Spinal cord (tissue), 10 donors: Measurements from ENCODE around the gene KLF9. TPM values are rescaled to one million over a fixed set of nuclear protein-coding genes. Genes with fewer than 3 reads are reported as not detected.
A peak's percentile ranks its signal among the peaks of the same experiment; 100 is the strongest.

Experiments
- DNase-seq, 6 donors: peaks; one replicate each; pipeline versions ENCODE4 v3.0.0 to v3.0.0-alpha.2; 2013 to 2015; ENCODE audit warnings: low spot score in 6 of 6, low read depth in 4 of 6
- H3K27ac ChIP-seq: one replicate; pipeline ENCODE4 v1.5.1; 2013; ENCODE audit warnings: low read depth, low read length, control low read depth
- H3K27me3 ChIP-seq: one replicate; pipeline ENCODE4 v1.6.1; 2013; ENCODE audit warnings: low read length; ENCODE audit not compliant: control insufficient read depth, insufficient read depth
- H3K36me3 ChIP-seq: one replicate; pipeline ENCODE4 v1.6.1; 2013; ENCODE audit warnings: low read length; ENCODE audit not compliant: control insufficient read depth, insufficient read depth
- H3K4me1 ChIP-seq: one replicate; pipeline ENCODE4 v1.6.1; 2013; ENCODE audit warnings: low read length; ENCODE audit not compliant: control insufficient read depth, insufficient read depth
- H3K4me3 ChIP-seq: one replicate; pipeline ENCODE4 v1.5.1; 2013; ENCODE audit warnings: low read depth, low read length, control low read depth
- H3K9me3 ChIP-seq: one replicate; pipeline ENCODE4 v1.6.1; 2013; ENCODE audit warnings: low read length; ENCODE audit not compliant: control insufficient read depth, insufficient read depth
- WGBS: methylation state at CpG from one replicate; pipeline ENCODE4 v1.1.5; 2013; ENCODE audit warnings: missing lambda C conversion rate; ENCODE audit not compliant: insufficient coverage; 5-methylcytosine and 5-hydroxymethylcytosine counted together
- long read RNA-seq, 4 donors: transcript quantifications; one replicate each; lab custom pipeline, GENCODE V29; 2026
- polyA plus RNA-seq, 2 donors: library from polyadenylated mRNA; unstranded; fragments of 120-200 nt; gene quantifications; one replicate each; pipeline ENCODE4 v1.2.1, GENCODE V29; 2013; ENCODE audit not compliant: insufficient read length in 2 of 2
- total RNA-seq, 2 donors: library from RNA; depleted of rRNA in 1 of 2; stranded (reverse); fragments of 120-200 nt in 1 of 2; fragments of >200 nt in 1 of 2; gene quantifications; one replicate each; pipeline versions ENCODE4 v1.2.3 to v1.2.4, GENCODE V29; 2013 to 2014
- donor health status: healthy.

The KLF9 gene
- total RNA-seq (10 to 100 TPM; 12.1 to 25.3 TPM), polyA plus RNA-seq (1 to 10 TPM; 8.5 to 9.0 TPM)
- long read RNA-seq, donor 1, full-length matches to known transcripts, result 7 of 7 reads
- long read RNA-seq, donor 1, partial matches to known transcripts, result 0 of 7 reads
- long read RNA-seq, donor 1, other reads (novel, unspliced or antisense), result 0 of 7 reads
- long read RNA-seq, donor 2, full-length matches to known transcripts, result 2 of 2 reads
- long read RNA-seq, donor 2, partial matches to known transcripts, result 0 of 2 reads
- long read RNA-seq, donor 2, other reads (novel, unspliced or antisense), result 0 of 2 reads
- long read RNA-seq, donor 3, result 0 reads
- long read RNA-seq, donor 4, full-length matches to known transcripts, result 1 of 1 reads
- long read RNA-seq, donor 4, partial matches to known transcripts, result 0 of 1 reads
- long read RNA-seq, donor 4, other reads (novel, unspliced or antisense), result 0 of 1 reads

DNA sequence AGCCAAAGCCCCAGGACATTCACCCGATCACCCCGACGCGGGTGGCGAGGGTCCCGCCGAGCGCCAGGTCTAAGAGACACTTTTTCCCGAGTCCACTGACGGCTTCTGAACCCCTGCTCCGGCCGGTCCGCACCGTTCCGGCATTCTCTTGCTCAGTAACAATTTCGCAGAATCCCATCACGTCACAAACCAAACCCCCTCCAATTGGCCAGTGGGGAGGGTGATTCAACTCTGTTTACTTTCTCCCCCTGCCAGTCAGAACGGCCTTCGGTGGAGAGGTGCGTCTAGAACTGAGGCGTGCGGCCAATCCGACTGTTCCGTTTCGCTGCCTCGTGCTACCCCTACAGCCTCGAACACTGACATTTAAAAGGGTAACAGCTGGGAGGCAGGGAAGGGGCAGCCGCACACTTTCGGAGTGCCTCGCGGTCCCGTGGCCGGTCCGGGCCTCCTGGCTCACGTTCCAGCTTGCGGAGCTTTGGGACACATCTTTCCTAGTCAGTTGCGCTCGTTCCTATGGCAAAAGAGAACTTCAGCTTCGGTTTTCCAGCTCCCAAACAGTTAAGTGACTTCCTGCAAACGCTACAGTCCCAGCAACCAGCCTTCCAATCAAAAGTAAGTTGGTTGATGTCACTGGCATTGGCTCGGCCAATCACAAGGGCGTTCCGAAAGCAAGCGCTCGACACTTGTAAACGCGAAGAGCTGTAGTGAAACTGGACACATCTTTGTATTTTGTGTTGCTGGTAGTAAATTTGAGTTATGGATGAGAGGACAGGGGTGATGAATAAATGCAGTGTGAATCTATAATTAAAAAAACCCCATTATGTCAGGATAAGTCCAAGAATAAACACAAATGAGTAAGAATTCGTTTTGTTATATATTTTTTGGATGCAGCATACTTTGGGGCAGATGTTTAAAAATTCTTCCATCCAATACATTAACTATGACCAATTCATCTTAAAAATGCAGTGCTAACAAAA is at the start of gene KLF9:
Gene KLF9, minus strand, starts transcription at position 859 of the 977 bp plus-strand sequence. CDS start 1,294 bp downstream, outside the sequence.
- Histone ChIP-seq H3K9me3 (no peaks in the 10 kb centered on the region), H3K27me3 (peaks cover 36% of the 10 kb centered on the region), H3K4me3 (peak within 1 kb of the TSS; percentile 69), H3K27ac (peak within 1 kb of the TSS; percentile 98), H3K36me3 (no peaks in the 10 kb centered on the region), H3K4me1 (peaks cover 33% of the 10 kb centered on the region)
- WGBS, result 0% methylated on average over 37 of the region's 48 CpGs
- peak in 5 of 6 donors; percentile 86 to 98 (median 91) for DNase-seq

DNA sequence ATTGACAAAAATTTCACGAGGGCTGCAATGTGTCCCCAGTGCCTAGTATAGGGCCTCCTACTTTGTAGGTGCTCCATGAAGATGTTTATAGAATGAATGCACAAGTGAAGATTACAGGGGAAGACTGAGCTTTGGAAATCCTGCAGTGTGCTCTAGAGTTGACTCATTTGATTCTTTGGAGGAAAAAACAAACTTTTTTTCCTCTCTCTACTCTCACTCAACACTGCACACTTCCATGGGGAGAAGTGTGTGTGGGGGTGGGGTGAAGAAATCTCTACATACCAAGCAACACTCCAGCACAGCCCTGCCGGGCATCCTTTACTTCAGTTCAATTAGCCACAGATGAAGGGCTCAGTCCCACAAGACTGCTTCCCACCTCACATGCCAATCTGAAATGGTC is 49.4 kb upstream of the KLF9 start:
- Histone ChIP-seq H3K4me1 (no peaks in the 10 kb centered on the region), H3K4me3 (no peak overlapping the region), H3K9me3 (no peaks in the 10 kb centered on the region), H3K27ac (no peak overlapping the region), H3K36me3 (no peaks in the 10 kb centered on the region), H3K27me3 (no peaks in the 10 kb centered on the region)
- no peak for DNase-seq
- WGBS, result no CpG with 5 or more reads among the region's 2 CpGs

DNA sequence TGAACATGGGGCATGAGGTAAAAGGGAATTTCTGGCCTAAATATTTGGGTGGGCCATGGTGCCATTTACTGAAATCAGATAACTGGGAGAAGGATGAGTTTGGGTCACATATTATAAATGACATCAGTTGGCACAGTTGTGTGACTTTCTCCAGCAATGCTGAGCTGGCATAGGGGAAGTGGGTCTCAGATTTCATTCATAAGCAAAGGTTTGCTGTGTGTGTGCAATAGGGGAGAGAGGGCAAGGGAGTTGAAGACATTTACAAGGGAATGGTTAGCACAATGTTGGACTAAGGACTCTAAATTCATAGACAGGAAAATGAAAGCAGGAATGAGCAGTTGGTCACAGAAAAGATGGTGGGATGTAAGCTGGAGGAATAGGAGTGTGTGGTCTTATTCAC is 47.8 kb upstream of the KLF9 start:
- Histone ChIP-seq H3K27me3 (no peaks in the 10 kb centered on the region), H3K9me3 (no peaks in the 10 kb centered on the region), H3K4me3 (no peak overlapping the region), H3K4me1 (no peaks in the 10 kb centered on the region), H3K36me3 (no peaks in the 10 kb centered on the region), H3K27ac (no peak overlapping the region)
- no peak for DNase-seq

DNA sequence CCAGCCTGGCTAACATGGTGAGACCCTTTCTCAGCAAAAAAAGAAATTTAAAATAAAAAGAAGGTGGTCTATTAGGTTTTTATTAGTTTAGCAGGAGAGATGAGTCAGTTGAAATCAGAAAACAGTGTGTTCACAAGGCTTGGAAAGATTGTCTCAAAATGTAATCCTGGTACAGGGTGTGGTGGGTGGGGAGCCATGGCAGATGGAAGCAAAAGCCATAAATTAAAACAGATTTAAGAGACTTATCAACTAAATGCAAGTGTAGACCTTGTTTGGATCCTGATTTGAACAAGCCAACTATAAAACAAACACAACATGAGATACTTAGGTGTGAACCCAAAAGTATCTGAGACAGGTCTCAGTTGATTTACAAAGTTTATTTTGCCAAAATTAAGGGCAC is 42.8 kb upstream of the KLF9 start:
- H3K4me3 ChIP-seq, result no peak overlapping the region
- H3K4me1 ChIP-seq, result no peaks in the 10 kb centered on the region
- no peak overlapping the region for H3K27ac ChIP-seq
- H3K9me3 ChIP-seq, result no peaks in the 10 kb centered on the region
- H3K27me3 ChIP-seq, result no peaks in the 10 kb centered on the region
- no peaks in the 10 kb centered on the region for H3K36me3 ChIP-seq
- DNase-seq, result no peak

DNA sequence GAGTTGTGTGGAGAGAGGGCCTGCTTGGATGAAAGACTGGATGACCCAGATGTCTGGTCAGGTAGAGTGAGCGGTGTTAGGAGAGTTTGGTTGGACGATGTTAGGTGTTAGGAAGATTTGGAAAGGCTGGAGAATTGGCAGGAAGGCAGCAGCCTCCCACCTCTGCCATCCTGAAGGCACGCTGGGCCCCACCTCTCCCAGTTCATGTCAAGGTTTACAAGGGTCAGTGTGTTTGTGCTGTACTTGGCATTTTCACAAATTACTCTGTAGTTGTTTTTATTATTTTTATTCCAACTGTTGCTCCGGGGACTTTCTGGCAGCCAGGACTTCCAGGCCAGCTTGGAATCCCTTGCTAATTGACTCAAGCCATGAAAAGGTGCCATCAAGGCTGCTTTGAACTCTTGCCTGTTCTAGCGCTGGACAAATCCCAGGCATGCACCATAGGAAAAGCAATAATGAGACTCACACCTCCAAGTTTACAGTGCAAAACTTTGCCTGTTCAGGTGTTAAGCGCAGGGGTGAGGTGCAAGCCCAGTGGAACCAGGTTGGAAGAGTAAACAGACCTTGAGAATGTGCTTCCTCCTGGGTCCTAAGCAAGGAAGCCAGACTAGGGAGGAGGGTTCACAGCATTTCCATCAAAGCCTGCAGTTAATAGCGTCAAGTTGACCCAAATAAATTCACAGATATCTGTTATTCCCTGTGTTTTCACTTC is 41.7 kb upstream of the KLF9 start:
- no peaks in the 10 kb centered on the region for H3K36me3 ChIP-seq
- 87% methylated on average over 3 of the region's 7 CpGs for WGBS
- H3K27ac ChIP-seq, result no peak overlapping the region
- H3K4me1 ChIP-seq, result no peaks in the 10 kb centered on the region
- H3K4me3 ChIP-seq, result no peak overlapping the region
- H3K27me3 ChIP-seq, result no peaks in the 10 kb centered on the region
- no peak for DNase-seq
- no peaks in the 10 kb centered on the region for H3K9me3 ChIP-seq

DNA sequence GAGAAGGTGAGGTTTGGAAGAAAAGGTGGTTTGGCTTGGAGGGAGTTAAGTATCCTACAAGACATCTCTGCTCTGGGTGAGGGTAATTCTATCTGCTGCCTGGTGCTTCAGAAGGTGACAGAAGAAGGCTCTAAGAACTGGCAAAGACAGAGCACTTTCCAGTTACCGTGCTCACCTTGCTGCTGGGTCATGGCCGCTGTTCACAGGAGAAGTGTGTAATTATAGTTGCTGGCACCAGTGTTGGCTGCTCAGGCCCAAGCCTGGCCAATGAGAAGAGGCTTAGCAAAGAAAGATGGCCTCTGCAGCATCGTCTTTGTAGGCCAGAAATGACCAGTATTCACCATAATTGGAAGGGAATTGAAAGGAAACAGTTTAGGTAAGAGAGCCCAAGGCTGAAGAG is 37.9 kb upstream of the KLF9 start:
- Histone ChIP-seq H3K9me3 (no peaks in the 10 kb centered on the region), H3K27ac (no peak overlapping the region), H3K4me3 (no peak overlapping the region), H3K36me3 (no peaks in the 10 kb centered on the region), H3K27me3 (no peaks in the 10 kb centered on the region), H3K4me1 (no peaks in the 10 kb centered on the region)
- no peak for DNase-seq
- 97% methylated on average over 3 of the region's 3 CpGs for WGBS

DNA sequence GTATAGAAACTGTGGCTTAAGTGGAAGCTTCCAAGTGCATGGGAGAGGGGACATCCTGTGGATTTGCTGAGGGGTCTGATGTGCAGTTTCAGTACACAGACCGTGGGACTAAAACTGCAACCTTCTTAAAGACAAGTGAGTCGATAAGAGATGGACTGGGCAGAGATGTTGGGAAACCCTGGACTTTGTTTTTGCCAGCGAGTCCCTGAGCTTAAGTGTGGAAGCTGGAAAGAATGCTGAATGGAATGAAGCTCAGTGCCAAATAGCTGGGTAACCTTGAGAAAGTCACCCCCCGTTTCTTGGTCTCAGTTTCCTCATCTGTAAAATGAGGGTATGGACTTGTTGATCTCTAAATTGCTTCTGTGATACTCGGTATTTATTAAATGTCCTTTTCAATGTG is 37.3 kb upstream of the KLF9 start:
- Histone ChIP-seq H3K27ac (no peak overlapping the region), H3K36me3 (no peaks in the 10 kb centered on the region), H3K4me1 (no peaks in the 10 kb centered on the region), H3K27me3 (no peaks in the 10 kb centered on the region), H3K4me3 (no peak overlapping the region), H3K9me3 (no peaks in the 10 kb centered on the region)
- DNase-seq, result no peak
- WGBS, result 78% methylated on average over 4 of the region's 5 CpGs

DNA sequence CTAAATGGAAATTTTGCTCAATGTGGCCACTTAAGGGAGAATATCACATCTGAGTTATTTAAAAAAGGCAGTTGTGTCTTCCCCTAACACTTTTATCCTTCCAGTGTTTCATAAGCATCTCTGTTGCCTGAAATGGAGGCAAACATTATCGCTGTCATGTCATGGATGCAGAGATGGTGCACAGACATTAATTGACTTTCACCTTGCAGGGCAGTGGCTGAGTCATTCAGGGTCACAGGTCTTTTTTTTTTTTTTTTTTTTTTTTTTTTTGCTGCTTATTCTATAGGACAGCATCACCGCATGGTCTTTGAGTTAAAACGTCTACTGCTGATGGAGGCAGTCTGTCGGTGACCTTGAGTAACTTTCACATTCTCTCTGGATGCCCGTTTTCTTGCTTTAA is 36.3 kb upstream of the KLF9 start:
- Histone ChIP-seq H3K27me3 (no peaks in the 10 kb centered on the region), H3K27ac (no peak overlapping the region), H3K9me3 (no peaks in the 10 kb centered on the region), H3K4me3 (no peak overlapping the region), H3K4me1 (no peaks in the 10 kb centered on the region), H3K36me3 (no peaks in the 10 kb centered on the region)
- no peak for DNase-seq
- 100% methylated on average over 1 of the region's 5 CpGs for WGBS

DNA sequence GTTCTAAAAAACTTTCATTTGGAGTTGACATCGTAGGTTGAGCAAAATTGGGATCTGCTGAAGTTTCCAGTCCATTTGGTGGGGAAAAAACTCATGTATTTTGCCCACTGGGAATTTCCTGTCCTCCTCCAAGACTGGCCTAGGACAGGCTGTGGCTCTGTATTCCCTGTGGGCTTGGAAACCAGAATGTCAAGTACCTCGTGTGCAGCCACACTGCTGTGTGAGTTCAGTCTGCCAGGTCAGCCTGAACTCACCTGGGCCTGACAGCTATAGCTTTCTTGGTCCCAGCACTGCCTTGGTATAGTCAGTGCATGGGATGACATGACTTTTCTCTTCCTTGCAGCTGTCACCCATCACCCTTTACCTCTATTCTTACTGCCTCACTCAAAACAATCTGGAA is 35.0 kb upstream of the KLF9 start:
- no peak overlapping the region for H3K27ac ChIP-seq
- no peaks in the 10 kb centered on the region for H3K4me1 ChIP-seq
- H3K9me3 ChIP-seq, result no peaks in the 10 kb centered on the region
- WGBS, result 90% methylated on average over 2 of the region's 2 CpGs
- no peak overlapping the region for H3K4me3 ChIP-seq
- no peaks in the 10 kb centered on the region for H3K27me3 ChIP-seq
- H3K36me3 ChIP-seq, result no peaks in the 10 kb centered on the region
- DNase-seq, result no peak
